Astrocyte (in vitro differentiated cells and primary cell): Measurements from ENCODE around the gene ACACA. TPM values are rescaled to one million over a fixed set of nuclear protein-coding genes. Genes with fewer than 3 reads are reported as not detected.

Source experiments
- DNase-seq: peaks from one replicate; pipeline ENCODE4 v3.0.0-alpha.2; 2010; ENCODE audit warnings: low read depth
- FAIRE-seq: peaks from 2 replicates; lab custom pipeline; 2011; peaks lifted over from hg19 to GRCh38; lab: Jason Lieb, UNC
- H2AFZ ChIP-seq: 2 replicates; pipeline ENCODE4 v1.6.0; 2012; ENCODE audit warnings: low read depth, low read length, inconsistent platforms
- H3K27ac ChIP-seq: 2 replicates; pipeline ENCODE4 v1.5.1; 2011; ENCODE audit warnings: low read depth, low read length, inconsistent platforms
- H3K27me3 ChIP-seq: 2 replicates; pipeline ENCODE4 v1.6.0; 2011; ENCODE audit warnings: low read length, inconsistent platforms; ENCODE audit not compliant: insufficient read depth
- H3K36me3 ChIP-seq: 2 replicates; pipeline ENCODE4 v1.5.1; 2011; ENCODE audit warnings: low read length, inconsistent platforms; ENCODE audit not compliant: insufficient read depth
- H3K4me1 ChIP-seq: 2 replicates; pipeline ENCODE4 v1.5.1; 2011; ENCODE audit warnings: low read length, inconsistent platforms; ENCODE audit not compliant: insufficient read depth
- H3K4me2 ChIP-seq: 2 replicates; pipeline ENCODE4 v1.6.0; 2012; ENCODE audit warnings: low read length, inconsistent platforms
- H3K4me3 ChIP-seq: 2 replicates; pipeline ENCODE4 v1.5.1; 2011; ENCODE audit warnings: low read depth, mild to moderate bottlenecking, low read length, inconsistent platforms; ENCODE audit not compliant: insufficient read depth
- H3K79me2 ChIP-seq: 2 replicates; pipeline ENCODE4 v1.6.0; 2012; ENCODE audit warnings: mild to moderate bottlenecking, low read length, inconsistent platforms; ENCODE audit not compliant: insufficient read depth
- H3K9ac ChIP-seq: 2 replicates; pipeline ENCODE4 v1.6.0; 2012; ENCODE audit warnings: mild to moderate bottlenecking, low read length, inconsistent platforms
- H3K9me3 ChIP-seq: 2 replicates; pipeline ENCODE4 v1.5.1; 2012; ENCODE audit warnings: low read depth, mild to moderate bottlenecking, low read length, inconsistent platforms; ENCODE audit not compliant: insufficient read depth
- H4K20me1 ChIP-seq: 2 replicates; pipeline ENCODE4 v1.6.0; 2012; ENCODE audit warnings: low read length, inconsistent platforms; ENCODE audit not compliant: insufficient read depth
- H3K27ac Mint-ChIP-seq: one replicate; pipeline ENCODE4 v1.8.0; 2021; ENCODE audit warnings: mild to moderate bottlenecking, mixed read lengths; ENCODE audit not compliant: unreplicated experiment
- H3K27me3 Mint-ChIP-seq: one replicate; pipeline ENCODE4 v1.8.0; 2021; ENCODE audit warnings: low read depth, mixed read lengths; ENCODE audit not compliant: unreplicated experiment
- H3K36me3 Mint-ChIP-seq: one replicate; pipeline ENCODE4 v1.8.0; 2021; ENCODE audit warnings: low read depth, mixed read lengths; ENCODE audit not compliant: unreplicated experiment
- H3K4me1 Mint-ChIP-seq: one replicate; pipeline ENCODE4 v1.8.0; 2021; ENCODE audit warnings: low read depth, mixed read lengths; ENCODE audit not compliant: unreplicated experiment
- H3K4me3 Mint-ChIP-seq: one replicate; pipeline ENCODE4 v1.8.0; 2021; ENCODE audit warnings: mild to moderate bottlenecking, moderate library complexity, mixed read lengths; ENCODE audit not compliant: unreplicated experiment
- H3K9me3 Mint-ChIP-seq: one replicate; pipeline ENCODE4 v1.8.0; 2021; ENCODE audit warnings: mild to moderate bottlenecking, mixed read lengths; ENCODE audit not compliant: unreplicated experiment
- CTCF ChIP-seq: IDR thresholded peaks from 2 replicates; pipeline ENCODE4 v1.5.1; 2011; ENCODE audit warnings: low read depth, mild to moderate bottlenecking, inconsistent platforms, low read length, moderate library complexity; ENCODE audit not compliant: insufficient read depth
- EZH2 ChIP-seq: IDR thresholded peaks from 2 replicates; pipeline ENCODE4 v1.6.1; 2012; ENCODE audit warnings: mild to moderate bottlenecking, low read length, inconsistent platforms; ENCODE audit not compliant: insufficient read depth
- total RNA-seq: library from RNA; stranded (reverse); gene quantifications from 2 replicates; pipeline ENCODE4 v1.2.1, GENCODE V29; 2021

Gene ACACA
- total RNA-seq, 1 donor from 2014 or later = 88.3 TPM

- Histone ChIP-seq H3K9me3 (no peaks in the 10 kb centered on the region), H3K36me3 (peaks cover 3% of the 10 kb centered on the region), H3K9ac (no peak overlapping the region), H3K4me1 (peaks cover 11% of the 10 kb centered on the region), H3K27me3 (no peaks in the 10 kb centered on the region), H2AFZ (no peak overlapping the region), H3K4me2 (no peak overlapping the region), H3K79me2 (no peaks in the 10 kb centered on the region), H3K27ac (no peak overlapping the region), H4K20me1 (peaks cover 27% of the 10 kb centered on the region), H3K4me3 (no peak overlapping the region)
- no peak overlapping the region for H3K27ac Mint-ChIP-seq
- no peaks in the 10 kb centered on the region for H3K36me3 Mint-ChIP-seq
- no peaks in the 10 kb centered on the region for H3K9me3 Mint-ChIP-seq
- no peaks in the 10 kb centered on the region for H3K27me3 Mint-ChIP-seq
- H3K4me3 Mint-ChIP-seq = no peak overlapping the region
- FAIRE-seq (no peak), DNase-seq (no peak)
- no peak for TF ChIP-seq EZH2
- no peak for TF ChIP-seq CTCF
- H3K4me1 Mint-ChIP-seq = peaks cover 33% of the 10 kb centered on the region
These were observed 357.8 kb downstream of the ACACA start for GRCh38 chr17:37048811-37049210.

- FAIRE-seq (no peak), DNase-seq (peak; percentile 55)
- Mint-ChIP-seq H3K27ac (peak overlapping the region; percentile 74), H3K27me3 (no peaks in the 10 kb centered on the region), H3K4me1 (peaks cover 37% of the 10 kb centered on the region), H3K9me3 (no peaks in the 10 kb centered on the region), H3K36me3 (no peaks in the 10 kb centered on the region), H3K4me3 (peak overlapping the region; percentile 31)
- Histone ChIP-seq H3K4me3 (no peak overlapping the region), H3K79me2 (no peaks in the 10 kb centered on the region), H3K9me3 (no peaks in the 10 kb centered on the region), H3K4me2 (no peak overlapping the region), H3K27ac (no peak overlapping the region), H3K4me1 (peaks cover 16% of the 10 kb centered on the region), H3K36me3 (peaks cover 3% of the 10 kb centered on the region), H3K9ac (no peak overlapping the region), H4K20me1 (peaks cover 30% of the 10 kb centered on the region), H3K27me3 (no peaks in the 10 kb centered on the region), H2AFZ (no peak overlapping the region)
- TF ChIP-seq CTCF (peak; percentile 95), EZH2 (no peak)
These were observed 359.0 kb downstream of the ACACA start for GRCh38 chr17:37047631-37048104.

- peaks cover 12% of the 10 kb centered on the region for H3K4me1 ChIP-seq
These were observed 361.2 kb downstream of the ACACA start for GRCh38 chr17:37045351-37045922.

More at GRCh38 chr17:37045351-37045922, 361.2 kb downstream of the ACACA start:
- no peak overlapping the region for H2AFZ ChIP-seq
- Mint-ChIP-seq H3K27ac (peak overlapping the region; percentile 27), H3K9me3 (no peaks in the 10 kb centered on the region), H3K4me3 (no peak overlapping the region), H3K36me3 (no peaks in the 10 kb centered on the region), H3K4me1 (peaks cover 22% of the 10 kb centered on the region), H3K27me3 (no peaks in the 10 kb centered on the region)
- no peaks in the 10 kb centered on the region for H3K9me3 ChIP-seq
- H3K4me3 ChIP-seq = no peak overlapping the region
- peaks cover 3% of the 10 kb centered on the region for H3K36me3 ChIP-seq
- H3K27me3 ChIP-seq = no peaks in the 10 kb centered on the region
- FAIRE-seq (no peak), DNase-seq (no peak)
- TF ChIP-seq CTCF (no peak), EZH2 (no peak)
- H3K27ac ChIP-seq = no peak overlapping the region
- H3K79me2 ChIP-seq = no peaks in the 10 kb centered on the region
- no peak overlapping the region for H3K9ac ChIP-seq
- H4K20me1 ChIP-seq = peaks cover 28% of the 10 kb centered on the region
- no peak overlapping the region for H3K4me2 ChIP-seq
